Measurements from ENCODE around the gene IGSF22. TPM values are rescaled to one million over a fixed set of nuclear protein-coding genes. Genes with fewer than 3 reads are reported as not detected.

Gene IGSF22
- polyA plus RNA-seq, 1 of the 3 experiments (the other 2 are of a cell fraction) = 0.02 TPM

DNA sequence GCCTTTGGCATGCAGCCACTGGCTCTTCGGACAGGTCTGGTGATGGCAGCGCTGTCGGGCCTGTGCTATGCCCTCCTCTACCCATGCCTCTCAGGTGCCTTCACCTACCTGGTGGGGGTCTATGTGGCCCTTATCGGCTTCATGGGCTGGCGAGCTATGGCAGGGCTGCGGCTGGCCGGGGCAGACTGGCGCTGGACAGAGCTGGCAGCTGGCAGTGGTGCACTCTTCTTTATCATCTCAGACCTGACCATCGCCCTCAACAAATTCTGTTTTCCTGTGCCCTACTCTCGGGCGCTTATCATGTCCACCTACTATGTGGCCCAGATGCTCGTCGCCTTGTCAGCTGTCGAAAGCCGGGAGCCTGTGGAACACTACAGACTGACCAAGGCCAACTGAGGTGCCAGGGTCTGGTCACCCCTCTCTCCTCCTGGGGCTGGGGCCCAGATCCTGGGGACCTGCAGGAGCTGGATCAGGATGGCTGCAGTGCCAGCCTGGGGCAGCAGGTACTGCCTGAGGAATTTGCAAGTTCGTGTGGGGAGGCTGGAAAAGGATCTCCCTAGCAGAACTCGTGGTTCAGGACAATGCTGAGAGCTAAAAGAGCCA lies 24.3 kb downstream of the IGSF22 start:
- H4K20me1 ChIP-seq (ENCODE audit: insufficient read depth) = no peaks in the 10 kb centered on the region
- TF ChIP-seq GABPA (IDR thresholded peaks at IDR 0.05; ENCODE audit: low read depth) (no peak), EP300 (IDR thresholded peaks at IDR 0.05; ENCODE audit: borderline replicate concordance in 1 of 2, low read depth in 1 of 2, low read length in 1 of 2) (no peak), CHD2 (IDR thresholded peaks at IDR 0.05; ENCODE audit: low read length, partially characterized antibody) (no peak)
- TF ChIP-seq, protein P1, sequence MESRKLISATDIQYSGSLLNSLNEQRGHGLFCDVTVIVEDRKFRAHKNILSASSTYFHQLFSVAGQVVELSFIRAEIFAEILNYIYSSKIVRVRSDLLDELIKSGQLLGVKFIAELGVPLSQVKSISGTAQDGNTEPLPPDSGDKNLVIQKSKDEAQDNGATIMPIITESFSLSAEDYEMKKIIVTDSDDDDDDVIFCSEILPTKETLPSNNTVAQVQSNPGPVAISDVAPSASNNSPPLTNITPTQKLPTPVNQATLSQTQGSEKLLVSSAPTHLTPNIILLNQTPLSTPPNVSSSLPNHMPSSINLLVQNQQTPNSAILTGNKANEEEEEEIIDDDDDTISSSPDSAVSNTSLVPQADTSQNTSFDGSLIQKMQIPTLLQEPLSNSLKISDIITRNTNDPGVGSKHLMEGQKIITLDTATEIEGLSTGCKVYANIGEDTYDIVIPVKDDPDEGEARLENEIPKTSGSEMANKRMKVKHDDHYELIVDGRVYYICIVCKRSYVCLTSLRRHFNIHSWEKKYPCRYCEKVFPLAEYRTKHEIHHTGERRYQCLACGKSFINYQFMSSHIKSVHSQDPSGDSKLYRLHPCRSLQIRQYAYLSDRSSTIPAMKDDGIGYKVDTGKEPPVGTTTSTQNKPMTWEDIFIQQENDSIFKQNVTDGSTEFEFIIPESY (IDR thresholded peaks at IDR 0.05; ENCODE audit: borderline replicate concordance, low read depth) = no peak
- ChIA-PET CTCF (interaction anchor here (1.1 to 1.3 kb wide), 2 partner anchors 26 to 31 kb away, joined by 3 read pairs; no protein-coding TSS in a partner anchor), POLR2A (no interaction called here)
- H3K4me3 ChIP-seq (ENCODE audit: low read depth in 2 of 2, low read length in 1 of 2) = no peak overlapping the region
- H3K9ac ChIP-seq = no peak overlapping the region
- no peaks in the 10 kb centered on the region for H3F3A ChIP-seq (replicated peaks; ENCODE audit: insufficient read depth)
- H2AFZ ChIP-seq (ENCODE audit: low read depth) = no peak overlapping the region
- no peak overlapping the region for H3K27ac ChIP-seq (ENCODE audit: low read depth in 2 of 2, low read length in 1 of 2)
- H3K27me3 ChIP-seq (ENCODE audit: insufficient read depth) = peaks cover 4% of the 10 kb centered on the region; the same call in 1 of the 2 replicates
- H3K4me1 ChIP-seq (ENCODE audit: control insufficient read depth in 1 of 2, insufficient read depth in 2 of 2, low read depth in 1 of 2, low read length in 1 of 2) = peaks cover 0 to 34% of the 10 kb centered on the region in 2 experiments; a peak in 2 of 4 replicates
- no peaks in the 10 kb centered on the region for H3K9me3 ChIP-seq
- no peak overlapping the region for H3K4me2 ChIP-seq
- no peaks in the 10 kb centered on the region for H3K79me2 ChIP-seq (ENCODE audit: insufficient read depth)
- DNase-seq = no peak
- WGBS (ENCODE audit: low lambda C conversion rate) = 83% methylated on average over 11 of the region's 17 CpGs
- no peaks in the 10 kb centered on the region for H3K9me2 ChIP-seq
- no peaks in the 10 kb centered on the region for H3K36me3 ChIP-seq (replicated peaks in 1 of 2; ENCODE audit: control insufficient read depth in 1 of 2, insufficient read depth in 2 of 2, low read length in 1 of 2)

DNA sequence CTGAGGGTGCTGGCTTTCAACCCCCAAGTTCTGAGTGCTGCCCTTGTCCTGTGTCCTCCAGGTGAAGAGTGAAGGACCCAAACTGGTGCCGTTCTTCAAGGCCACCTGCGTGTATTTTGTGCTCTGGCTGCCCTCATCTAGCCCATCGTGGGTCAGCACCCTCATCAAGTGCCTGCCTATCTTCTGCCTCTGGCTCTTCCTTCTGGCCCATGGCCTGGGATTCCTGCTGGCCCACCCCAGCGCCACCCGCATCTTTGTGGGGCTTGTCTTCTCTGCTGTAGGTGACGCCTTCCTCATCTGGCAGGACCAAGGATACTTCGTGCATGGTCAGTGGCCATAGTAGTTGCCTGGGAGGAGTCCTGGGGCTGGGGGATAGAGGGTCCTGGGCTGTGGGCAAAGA lies 25.1 kb downstream of the IGSF22 start:
- Histone ChIP-seq H3K27me3 (ENCODE audit: insufficient read depth) (no peaks in the 10 kb centered on the region), H3K4me2 (no peak overlapping the region), H3K4me1 (ENCODE audit: control insufficient read depth in 1 of 2, insufficient read depth in 2 of 2, low read depth in 1 of 2, low read length in 1 of 2) (peaks cover 0 to 30% of the 10 kb centered on the region in 2 experiments; a peak in 2 of 4 replicates), H3K36me3 (replicated peaks in 1 of 2; ENCODE audit: control insufficient read depth in 1 of 2, insufficient read depth in 2 of 2, low read length in 1 of 2) (no peaks in the 10 kb centered on the region), H3K4me3 (ENCODE audit: low read depth in 2 of 2, low read length in 1 of 2) (no peak overlapping the region), H3K9me2 (no peaks in the 10 kb centered on the region), H3K9me3 (no peaks in the 10 kb centered on the region), H4K20me1 (ENCODE audit: insufficient read depth) (no peaks in the 10 kb centered on the region), H3K27ac (ENCODE audit: low read depth in 2 of 2, low read length in 1 of 2) (no peak overlapping the region), H3K79me2 (ENCODE audit: insufficient read depth) (no peaks in the 10 kb centered on the region), H2AFZ (ENCODE audit: low read depth) (no peak overlapping the region), H3F3A (replicated peaks; ENCODE audit: insufficient read depth) (no peaks in the 10 kb centered on the region), H3K9ac (no peak overlapping the region)
- CTCF ChIA-PET = interaction anchor here (1.3 kb wide), 1 partner anchor 27 kb away, joined by 3 read pairs; no protein-coding TSS in a partner anchor
- POLR2A ChIA-PET = no interaction called here
- DNase-seq = no peak
- WGBS (ENCODE audit: low lambda C conversion rate) = 91% methylated on average over 6 of the region's 7 CpGs
- TF ChIP-seq TAF1 (IDR thresholded peaks at IDR 0.05; ENCODE audit: borderline replicate concordance, low read depth, low read length) (no peak), YY1 (IDR thresholded peaks at IDR 0.05; ENCODE audit: low read depth) (no peak), MEF2A (IDR thresholded peaks at IDR 0.05; ENCODE audit: borderline replicate concordance, low read depth) (no peak), EZH2phosphoT487 (IDR thresholded peaks at IDR 0.05; ENCODE audit: borderline replicate concordance, low read depth) (no peak), SIN3A (IDR thresholded peaks at IDR 0.05; ENCODE audit: borderline replicate concordance, low read depth, low read length) (no peak), MXI1 (IDR thresholded peaks at IDR 0.05; ENCODE audit: low read depth, low read length) (no peak)
- TF ChIP-seq, protein P2, sequence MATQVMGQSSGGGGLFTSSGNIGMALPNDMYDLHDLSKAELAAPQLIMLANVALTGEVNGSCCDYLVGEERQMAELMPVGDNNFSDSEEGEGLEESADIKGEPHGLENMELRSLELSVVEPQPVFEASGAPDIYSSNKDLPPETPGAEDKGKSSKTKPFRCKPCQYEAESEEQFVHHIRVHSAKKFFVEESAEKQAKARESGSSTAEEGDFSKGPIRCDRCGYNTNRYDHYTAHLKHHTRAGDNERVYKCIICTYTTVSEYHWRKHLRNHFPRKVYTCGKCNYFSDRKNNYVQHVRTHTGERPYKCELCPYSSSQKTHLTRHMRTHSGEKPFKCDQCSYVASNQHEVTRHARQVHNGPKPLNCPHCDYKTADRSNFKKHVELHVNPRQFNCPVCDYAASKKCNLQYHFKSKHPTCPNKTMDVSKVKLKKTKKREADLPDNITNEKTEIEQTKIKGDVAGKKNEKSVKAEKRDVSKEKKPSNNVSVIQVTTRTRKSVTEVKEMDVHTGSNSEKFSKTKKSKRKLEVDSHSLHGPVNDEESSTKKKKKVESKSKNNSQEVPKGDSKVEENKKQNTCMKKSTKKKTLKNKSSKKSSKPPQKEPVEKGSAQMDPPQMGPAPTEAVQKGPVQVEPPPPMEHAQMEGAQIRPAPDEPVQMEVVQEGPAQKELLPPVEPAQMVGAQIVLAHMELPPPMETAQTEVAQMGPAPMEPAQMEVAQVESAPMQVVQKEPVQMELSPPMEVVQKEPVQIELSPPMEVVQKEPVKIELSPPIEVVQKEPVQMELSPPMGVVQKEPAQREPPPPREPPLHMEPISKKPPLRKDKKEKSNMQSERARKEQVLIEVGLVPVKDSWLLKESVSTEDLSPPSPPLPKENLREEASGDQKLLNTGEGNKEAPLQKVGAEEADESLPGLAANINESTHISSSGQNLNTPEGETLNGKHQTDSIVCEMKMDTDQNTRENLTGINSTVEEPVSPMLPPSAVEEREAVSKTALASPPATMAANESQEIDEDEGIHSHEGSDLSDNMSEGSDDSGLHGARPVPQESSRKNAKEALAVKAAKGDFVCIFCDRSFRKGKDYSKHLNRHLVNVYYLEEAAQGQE (IDR thresholded peaks at IDR 0.05; ENCODE audit: low read depth, low read length) = no peak
